WTC11 (cell line): Measurements from ENCODE around the gene CTDSPL. TPM values are rescaled to one million over a fixed set of nuclear protein-coding genes. Genes with fewer than 3 reads are reported as not detected.

Source experiments
- ATAC-seq: fragments of 200-7000 bp; cut with Tn5 transposase; 2 replicates; pipeline ENCODE4 v1.10.0; 2021; ENCODE audit warnings: mild to moderate bottlenecking, moderate library complexity
- CTCF ChIA-PET: fragments of 300-600 bp; sonication (Branson Sonifier 250); formaldehyde crosslinking; loops from one replicate; lab custom pipeline; 2021; ENCODE audit warnings: antibody characterized with exemption; lab: Charles Lee
- POLR2A ChIA-PET: fragments of 350-600 bp; sonication (Branson Sonifier 250); formaldehyde crosslinking; loops from one replicate; lab custom pipeline; 2021; ENCODE audit warnings: antibody characterized with exemption; lab: Charles Lee
- DNase-seq: peaks from one replicate; pipeline ENCODE4 v3.0.0; 2021; ENCODE audit warnings: low spot score
- H3K27ac Mint-ChIP-seq: 2 replicates; pipeline ENCODE4 v1.8.0; 2021; ENCODE audit warnings: mixed read lengths
- H3K27me3 Mint-ChIP-seq: 2 replicates; pipeline ENCODE4 v1.8.0; 2021; ENCODE audit warnings: low read depth, mild to moderate bottlenecking, moderate library complexity, mixed read lengths
- H3K36me3 Mint-ChIP-seq: 2 replicates; pipeline ENCODE4 v1.8.0; 2021; ENCODE audit warnings: mixed read lengths
- H3K4me1 Mint-ChIP-seq: 2 replicates; pipeline ENCODE4 v1.8.0; 2022; ENCODE audit warnings: mixed read lengths
- H3K4me3 Mint-ChIP-seq: 2 replicates; pipeline ENCODE4 v1.8.0; 2021; ENCODE audit warnings: mild to moderate bottlenecking, moderate library complexity, mixed read lengths
- H3K9me3 Mint-ChIP-seq: 2 replicates; pipeline ENCODE4 v1.8.0; 2021; ENCODE audit warnings: mixed read lengths
- ATF3 ChIP-seq: sonication (generic); formaldehyde crosslinking; conservative IDR thresholded peaks from 2 replicates; pipeline ENCODE4 v1.8.1; 2022; ENCODE audit warnings: mild to moderate bottlenecking, missing genetic modification reagents
- CREM ChIP-seq: sonication (generic); formaldehyde crosslinking; IDR thresholded peaks from 2 replicates; pipeline ENCODE4 v1.8.1; 2022; ENCODE audit warnings: mild to moderate bottlenecking, missing genetic modification reagents, moderate library complexity
- ESRRA ChIP-seq: sonication (generic); formaldehyde crosslinking; IDR thresholded peaks from 2 replicates; pipeline ENCODE4 v1.8.1; 2022; ENCODE audit warnings: mild to moderate bottlenecking, missing genetic modification reagents, borderline replicate concordance
- ETV6 ChIP-seq: sonication (generic); formaldehyde crosslinking; IDR thresholded peaks from 2 replicates; pipeline ENCODE4 v1.8.1; 2022; ENCODE audit warnings: mild to moderate bottlenecking, missing genetic modification reagents
- FOXP1 ChIP-seq: sonication (generic); formaldehyde crosslinking; IDR thresholded peaks from 2 replicates; pipeline ENCODE4 v1.8.0; 2022; ENCODE audit warnings: missing genetic modification reagents, mild to moderate bottlenecking, moderate library complexity, borderline replicate concordance
- MXD4 ChIP-seq: fragments of 250-450 bp; sonication (Bioruptor Pico); IDR thresholded peaks from 2 replicates; pipeline ENCODE4 v1.8.0; 2021; ENCODE audit warnings: mild to moderate bottlenecking, moderate library complexity, borderline replicate concordance
- NFE2L1 ChIP-seq: sonication (generic); formaldehyde crosslinking; IDR thresholded peaks from 2 replicates; pipeline ENCODE4 v1.8.1; 2023; ENCODE audit warnings: missing genetic modification reagents
- SOX15 ChIP-seq: fragments of 250-450 bp; sonication (Bioruptor Pico); IDR thresholded peaks from 2 replicates; pipeline ENCODE4 v1.9.0; 2021; ENCODE audit warnings: mild to moderate bottlenecking
- TCF7 ChIP-seq: sonication (generic); formaldehyde crosslinking; IDR thresholded peaks from 2 replicates; pipeline ENCODE4 v1.8.0; 2022; ENCODE audit warnings: mild to moderate bottlenecking, low read depth, missing genetic modification reagents, moderate library complexity
- ZNF138 ChIP-seq: sonication (generic); formaldehyde crosslinking; conservative IDR thresholded peaks from 2 replicates; pipeline ENCODE4 v1.8.1; 2022; ENCODE audit warnings: mild to moderate bottlenecking, moderate library complexity, missing genetic modification reagents
- ZNF281 ChIP-seq: sonication (generic); formaldehyde crosslinking; IDR thresholded peaks from 2 replicates; pipeline ENCODE4 v1.8.0; 2023; ENCODE audit warnings: mild to moderate bottlenecking, missing genetic modification reagents
- ZNF317 ChIP-seq: sonication (generic); formaldehyde crosslinking; IDR thresholded peaks from 2 replicates; pipeline ENCODE4 v1.8.1; 2023; ENCODE audit warnings: low read depth, mild to moderate bottlenecking, moderate library complexity, missing genetic modification reagents, borderline replicate concordance
- total RNA-seq: library from RNA; stranded (reverse); gene quantifications from 3 replicates; pipeline ENCODE4 v1.2.3, GENCODE V29; 2021
- TF ChIP-seq, protein P1 (sequence below): sonication (generic); formaldehyde crosslinking; IDR thresholded peaks from 2 replicates; pipeline ENCODE4 v1.8.1; 2023; ENCODE audit warnings: mild to moderate bottlenecking, missing genetic modification reagents, borderline replicate concordance
- TF ChIP-seq, protein P2 (sequence below): sonication (generic); formaldehyde crosslinking; IDR thresholded peaks from 2 replicates; pipeline ENCODE4 v1.8.0; 2023; ENCODE audit warnings: missing genetic modification reagents, mild to moderate bottlenecking, borderline replicate concordance
- TF ChIP-seq, protein P3 (sequence below): sonication (generic); formaldehyde crosslinking; IDR thresholded peaks from 2 replicates; pipeline ENCODE4 v1.8.0; 2022; ENCODE audit warnings: mild to moderate bottlenecking, missing genetic modification reagents
- TF ChIP-seq, protein P4 (sequence below): sonication (generic); formaldehyde crosslinking; IDR thresholded peaks from 2 replicates; pipeline ENCODE4 v1.8.0; 2023; ENCODE audit warnings: missing genetic modification reagents

Gene CTDSPL
- total RNA-seq, 1 experiment from 2014 or later, result 41.2 TPM

DNA sequence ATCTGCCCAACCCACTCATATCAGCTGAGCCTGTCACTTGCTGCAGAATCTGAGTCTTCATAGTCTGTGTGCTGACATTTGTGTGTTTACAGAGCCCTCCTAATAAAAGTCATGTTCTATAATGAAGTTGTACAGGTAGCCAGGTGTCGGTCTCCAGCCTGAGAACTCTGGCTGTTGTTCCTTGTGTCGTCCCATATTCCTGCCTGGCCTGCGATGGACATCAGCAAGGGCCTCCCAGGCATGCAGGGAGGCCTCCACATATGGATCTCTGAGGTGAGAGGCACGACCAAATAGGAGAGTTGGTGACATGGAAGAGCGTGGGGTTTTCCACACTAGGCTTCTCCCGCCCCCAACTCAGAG is 131.8 kb downstream of the CTDSPL start:
- CTCF ChIA-PET, result interaction anchor here (1.5 kb wide), 1 partner anchor 19 kb away, joined by 6 read pairs; no protein-coding TSS in a partner anchor
- POLR2A ChIA-PET, result no interaction called here
- H3K27me3 Mint-ChIP-seq, result peaks cover 27% of the 10 kb centered on the region

DNA sequence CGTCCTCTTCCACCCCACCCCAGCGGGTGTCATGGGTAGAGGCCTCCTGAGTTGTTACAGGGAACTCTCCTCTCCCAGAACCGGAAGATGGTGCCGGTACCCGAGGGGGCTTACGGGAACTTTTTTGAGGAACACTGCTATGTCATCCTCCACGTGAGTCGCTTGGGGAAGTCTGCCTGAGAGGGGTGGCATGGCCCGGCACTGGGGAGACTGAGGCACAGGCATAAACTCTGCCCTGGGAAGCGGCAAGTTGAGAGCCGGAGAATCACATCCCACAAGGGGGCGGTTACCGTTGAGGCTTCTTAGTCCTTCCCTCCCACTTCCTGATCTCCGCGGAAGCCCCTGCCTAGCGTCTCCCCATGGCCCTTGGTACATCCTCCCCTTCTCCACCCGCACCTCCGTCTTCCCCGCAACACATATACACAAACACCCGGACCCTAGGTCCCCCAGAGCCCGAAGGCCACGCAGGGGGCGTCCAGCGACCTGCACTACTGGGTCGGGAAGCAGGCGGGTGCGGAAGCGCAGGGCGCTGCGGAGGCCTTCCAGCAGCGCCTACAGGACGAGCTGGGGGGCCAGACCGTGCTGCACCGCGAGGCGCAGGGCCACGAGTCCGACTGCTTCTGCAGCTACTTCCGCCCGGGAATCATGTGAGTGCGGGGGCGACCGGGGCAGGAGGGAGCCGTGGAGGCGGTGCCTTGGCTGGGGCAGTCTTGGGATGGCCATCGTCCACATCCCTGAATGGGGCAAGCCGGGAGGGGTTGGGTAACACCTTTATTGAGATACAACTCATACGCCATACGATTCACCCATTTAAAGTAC is 132.3 kb downstream of the CTDSPL start:
- DNase-seq (peak; percentile 60), ATAC-seq (peak; percentile 43)
- POLR2A ChIA-PET, result interaction anchor here (0.5 to 0.7 kb wide), 2 partner anchors 8 to 284 kb away, joined by 3 to 10 read pairs; no protein-coding TSS in a partner anchor
- H3K27ac Mint-ChIP-seq, result no peak overlapping the region; the same call in 1 of the 2 replicates
- peaks cover 2% of the 10 kb centered on the region; the same call in 1 of the 2 replicates for H3K36me3 Mint-ChIP-seq
- CTCF ChIA-PET, result interaction anchor here (0.8 to 1.0 kb wide), 3 partner anchors 8 to 137 kb away, joined by 3 to 12 read pairs (median 4); no protein-coding TSS in a partner anchor
- H3K4me1 Mint-ChIP-seq, result peaks cover 30% of the 10 kb centered on the region
- peak overlapping the region; percentile 85 for H3K4me3 Mint-ChIP-seq
- no peaks in the 10 kb centered on the region for H3K9me3 Mint-ChIP-seq
- peaks cover 29% of the 10 kb centered on the region for H3K27me3 Mint-ChIP-seq
- TF ChIP-seq ESRRA (CRISPR knock-in tag) (no peak), NFE2L1 (CRISPR knock-in tag) (no peak), ETV6 (CRISPR knock-in tag) (peak; percentile 95), SOX15 (no peak), ZNF317 (no peak), MXD4 (CRISPR knock-in tag) (no peak), FOXP1 (CRISPR knock-in tag) (peak; percentile 51; the same call in 1 of the 2 replicates), ZNF138 (CRISPR knock-in tag) (no peak), TCF7 (CRISPR knock-in tag) (no peak)
- TF ChIP-seq, protein P1, sequence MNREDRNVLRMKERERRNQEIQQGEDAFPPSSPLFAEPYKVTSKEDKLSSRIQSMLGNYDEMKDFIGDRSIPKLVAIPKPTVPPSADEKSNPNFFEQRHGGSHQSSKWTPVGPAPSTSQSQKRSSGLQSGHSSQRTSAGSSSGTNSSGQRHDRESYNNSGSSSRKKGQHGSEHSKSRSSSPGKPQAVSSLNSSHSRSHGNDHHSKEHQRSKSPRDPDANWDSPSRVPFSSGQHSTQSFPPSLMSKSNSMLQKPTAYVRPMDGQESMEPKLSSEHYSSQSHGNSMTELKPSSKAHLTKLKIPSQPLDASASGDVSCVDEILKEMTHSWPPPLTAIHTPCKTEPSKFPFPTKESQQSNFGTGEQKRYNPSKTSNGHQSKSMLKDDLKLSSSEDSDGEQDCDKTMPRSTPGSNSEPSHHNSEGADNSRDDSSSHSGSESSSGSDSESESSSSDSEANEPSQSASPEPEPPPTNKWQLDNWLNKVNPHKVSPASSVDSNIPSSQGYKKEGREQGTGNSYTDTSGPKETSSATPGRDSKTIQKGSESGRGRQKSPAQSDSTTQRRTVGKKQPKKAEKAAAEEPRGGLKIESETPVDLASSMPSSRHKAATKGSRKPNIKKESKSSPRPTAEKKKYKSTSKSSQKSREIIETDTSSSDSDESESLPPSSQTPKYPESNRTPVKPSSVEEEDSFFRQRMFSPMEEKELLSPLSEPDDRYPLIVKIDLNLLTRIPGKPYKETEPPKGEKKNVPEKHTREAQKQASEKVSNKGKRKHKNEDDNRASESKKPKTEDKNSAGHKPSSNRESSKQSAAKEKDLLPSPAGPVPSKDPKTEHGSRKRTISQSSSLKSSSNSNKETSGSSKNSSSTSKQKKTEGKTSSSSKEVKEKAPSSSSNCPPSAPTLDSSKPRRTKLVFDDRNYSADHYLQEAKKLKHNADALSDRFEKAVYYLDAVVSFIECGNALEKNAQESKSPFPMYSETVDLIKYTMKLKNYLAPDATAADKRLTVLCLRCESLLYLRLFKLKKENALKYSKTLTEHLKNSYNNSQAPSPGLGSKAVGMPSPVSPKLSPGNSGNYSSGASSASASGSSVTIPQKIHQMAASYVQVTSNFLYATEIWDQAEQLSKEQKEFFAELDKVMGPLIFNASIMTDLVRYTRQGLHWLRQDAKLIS, result no peak
- TF ChIP-seq, protein P2, sequence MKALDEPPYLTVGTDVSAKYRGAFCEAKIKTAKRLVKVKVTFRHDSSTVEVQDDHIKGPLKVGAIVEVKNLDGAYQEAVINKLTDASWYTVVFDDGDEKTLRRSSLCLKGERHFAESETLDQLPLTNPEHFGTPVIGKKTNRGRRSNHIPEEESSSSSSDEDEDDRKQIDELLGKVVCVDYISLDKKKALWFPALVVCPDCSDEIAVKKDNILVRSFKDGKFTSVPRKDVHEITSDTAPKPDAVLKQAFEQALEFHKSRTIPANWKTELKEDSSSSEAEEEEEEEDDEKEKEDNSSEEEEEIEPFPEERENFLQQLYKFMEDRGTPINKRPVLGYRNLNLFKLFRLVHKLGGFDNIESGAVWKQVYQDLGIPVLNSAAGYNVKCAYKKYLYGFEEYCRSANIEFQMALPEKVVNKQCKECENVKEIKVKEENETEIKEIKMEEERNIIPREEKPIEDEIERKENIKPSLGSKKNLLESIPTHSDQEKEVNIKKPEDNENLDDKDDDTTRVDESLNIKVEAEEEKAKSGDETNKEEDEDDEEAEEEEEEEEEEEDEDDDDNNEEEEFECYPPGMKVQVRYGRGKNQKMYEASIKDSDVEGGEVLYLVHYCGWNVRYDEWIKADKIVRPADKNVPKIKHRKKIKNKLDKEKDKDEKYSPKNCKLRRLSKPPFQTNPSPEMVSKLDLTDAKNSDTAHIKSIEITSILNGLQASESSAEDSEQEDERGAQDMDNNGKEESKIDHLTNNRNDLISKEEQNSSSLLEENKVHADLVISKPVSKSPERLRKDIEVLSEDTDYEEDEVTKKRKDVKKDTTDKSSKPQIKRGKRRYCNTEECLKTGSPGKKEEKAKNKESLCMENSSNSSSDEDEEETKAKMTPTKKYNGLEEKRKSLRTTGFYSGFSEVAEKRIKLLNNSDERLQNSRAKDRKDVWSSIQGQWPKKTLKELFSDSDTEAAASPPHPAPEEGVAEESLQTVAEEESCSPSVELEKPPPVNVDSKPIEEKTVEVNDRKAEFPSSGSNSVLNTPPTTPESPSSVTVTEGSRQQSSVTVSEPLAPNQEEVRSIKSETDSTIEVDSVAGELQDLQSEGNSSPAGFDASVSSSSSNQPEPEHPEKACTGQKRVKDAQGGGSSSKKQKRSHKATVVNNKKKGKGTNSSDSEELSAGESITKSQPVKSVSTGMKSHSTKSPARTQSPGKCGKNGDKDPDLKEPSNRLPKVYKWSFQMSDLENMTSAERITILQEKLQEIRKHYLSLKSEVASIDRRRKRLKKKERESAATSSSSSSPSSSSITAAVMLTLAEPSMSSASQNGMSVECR (CRISPR knock-in tag), result no peak
- TF ChIP-seq, protein P3, sequence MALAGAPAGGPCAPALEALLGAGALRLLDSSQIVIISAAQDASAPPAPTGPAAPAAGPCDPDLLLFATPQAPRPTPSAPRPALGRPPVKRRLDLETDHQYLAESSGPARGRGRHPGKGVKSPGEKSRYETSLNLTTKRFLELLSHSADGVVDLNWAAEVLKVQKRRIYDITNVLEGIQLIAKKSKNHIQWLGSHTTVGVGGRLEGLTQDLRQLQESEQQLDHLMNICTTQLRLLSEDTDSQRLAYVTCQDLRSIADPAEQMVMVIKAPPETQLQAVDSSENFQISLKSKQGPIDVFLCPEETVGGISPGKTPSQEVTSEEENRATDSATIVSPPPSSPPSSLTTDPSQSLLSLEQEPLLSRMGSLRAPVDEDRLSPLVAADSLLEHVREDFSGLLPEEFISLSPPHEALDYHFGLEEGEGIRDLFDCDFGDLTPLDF (CRISPR knock-in tag), result peak; percentile 46; the same call in 1 of the 2 replicates

More for the DNA sequence above, 131.8 kb downstream of the CTDSPL start:
- Mint-ChIP-seq H3K4me3 (peak overlapping the region; percentile 85), H3K9me3 (no peaks in the 10 kb centered on the region), H3K4me1 (peaks cover 29% of the 10 kb centered on the region), H3K36me3 (peaks cover 2% of the 10 kb centered on the region; the same call in 1 of the 2 replicates)
- ATAC-seq, result no peak
- 0 out of 2 replicates have a peak, but pooled peaks have one; percentile 11 for TF ChIP-seq CREM (CRISPR knock-in tag)
- TF ChIP-seq, protein P4, sequence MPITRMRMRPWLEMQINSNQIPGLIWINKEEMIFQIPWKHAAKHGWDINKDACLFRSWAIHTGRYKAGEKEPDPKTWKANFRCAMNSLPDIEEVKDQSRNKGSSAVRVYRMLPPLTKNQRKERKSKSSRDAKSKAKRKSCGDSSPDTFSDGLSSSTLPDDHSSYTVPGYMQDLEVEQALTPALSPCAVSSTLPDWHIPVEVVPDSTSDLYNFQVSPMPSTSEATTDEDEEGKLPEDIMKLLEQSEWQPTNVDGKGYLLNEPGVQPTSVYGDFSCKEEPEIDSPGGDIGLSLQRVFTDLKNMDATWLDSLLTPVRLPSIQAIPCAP, result no peak
- TF ChIP-seq ZNF281 (CRISPR knock-in tag), result no peak
- TF ChIP-seq ATF3 (CRISPR knock-in tag), result no peak
- TF ChIP-seq, all 79 proteins: peak for 1
- no peak overlapping the region for H3K27ac Mint-ChIP-seq
- DNase-seq, result no peak
